Effector memory CD4-positive, alpha-beta T cell (primary cell): ENCODE results near the gene GPN2.

ENCODE experiments used
- DNase-seq, 3 donors: peaks; one replicate each; pipeline ENCODE4 v3.0.0-alpha.2; 2020
- H3K27ac ChIP-seq: 2 replicates; pipeline ENCODE4 v1.7.0; 2013; ENCODE audit warnings: mild to moderate bottlenecking, low read length, moderate library complexity; ENCODE audit not compliant: insufficient read depth, poor library complexity, severe bottlenecking
- H3K27me3 ChIP-seq: replicated peaks from 2 replicates; pipeline ENCODE4 v1.7.0; 2013; ENCODE audit warnings: mild to moderate bottlenecking, low read length; ENCODE audit not compliant: insufficient read depth, control insufficient read depth, poor library complexity, severe bottlenecking
- H3K36me3 ChIP-seq: 2 replicates; pipeline ENCODE4 v1.7.0; 2013; ENCODE audit warnings: mild to moderate bottlenecking, low read length, moderate library complexity; ENCODE audit not compliant: control insufficient read depth, insufficient read depth
- H3K4me1 ChIP-seq: 2 replicates; pipeline ENCODE4 v1.7.0; 2013; ENCODE audit warnings: low read length, mild to moderate bottlenecking; ENCODE audit not compliant: control insufficient read depth, insufficient read depth, poor library complexity, severe bottlenecking
- H3K4me3 ChIP-seq: 2 replicates; pipeline ENCODE4 v1.7.0; 2013; ENCODE audit warnings: low read length, low read depth, mild to moderate bottlenecking; ENCODE audit not compliant: insufficient read depth, poor library complexity, severe bottlenecking
- H3K9me3 ChIP-seq: 2 replicates; pipeline ENCODE4 v1.7.0; 2013; ENCODE audit warnings: mild to moderate bottlenecking, low read length, moderate library complexity; ENCODE audit not compliant: control insufficient read depth
- total RNA-seq, 3 donors: gene quantifications; one replicate each; lab custom pipeline; 2026; lab: John Stamatoyannopoulos, UW

The GPN2 gene
- 39.0 to 54.2 (median 40.3) reads per million in 3 donors for total RNA-seq

- Histone ChIP-seq H3K27ac (peak within 1 kb of the TSS; percentile 80), H3K9me3 (no peaks in the 10 kb centered on the region), H3K4me3 (peak within 1 kb of the TSS; percentile 85), H3K36me3 (peaks cover 48% of the 10 kb centered on the region), H3K27me3 (no peaks in the 10 kb centered on the region), H3K4me1 (peaks cover 13% of the 10 kb centered on the region)
- DNase-seq: peak; percentile 56 to 70 (median 65)
Measured at GRCh38 chr1:26889551-26890466, at the start of gene GPN2. Gene GPN2, minus strand, starts transcription at chr1:26890283. Its CDS starts 187 bp downstream, at chr1:26890096.

- peaks cover 44% of the 10 kb centered on the region for H3K36me3 ChIP-seq
Measured at GRCh38 chr1:26938659-26939025, 48.6 kb upstream of the GPN2 start.

GRCh38 chr1:26938004-26938658 lies 48.0 kb upstream of the GPN2 start:
- no peaks in the 10 kb centered on the region for H3K4me1 ChIP-seq
- no peak for DNase-seq
- no peak overlapping the region for H3K4me3 ChIP-seq
- no peak overlapping the region for H3K27ac ChIP-seq
- no peaks in the 10 kb centered on the region for H3K27me3 ChIP-seq
- H3K9me3 ChIP-seq: no peaks in the 10 kb centered on the region
- H3K36me3 ChIP-seq: peaks cover 39% of the 10 kb centered on the region

More at GRCh38 chr1:26938659-26939025, 48.6 kb upstream of the GPN2 start:
- no peaks in the 10 kb centered on the region for H3K4me1 ChIP-seq
- no peak overlapping the region for H3K4me3 ChIP-seq
- H3K27ac ChIP-seq: no peak overlapping the region
- DNase-seq: no peak
- H3K27me3 ChIP-seq: no peaks in the 10 kb centered on the region
- H3K9me3 ChIP-seq: no peaks in the 10 kb centered on the region

GRCh38 chr1:26936823-26937222 lies 46.7 kb upstream of the GPN2 start:
- Histone ChIP-seq H3K4me3 (no peak overlapping the region), H3K4me1 (no peaks in the 10 kb centered on the region), H3K27me3 (no peaks in the 10 kb centered on the region), H3K36me3 (peaks cover 27% of the 10 kb centered on the region), H3K27ac (no peak overlapping the region), H3K9me3 (no peaks in the 10 kb centered on the region)
- DNase-seq: no peak

GRCh38 chr1:26932531-26932930 lies 42.4 kb upstream of the GPN2 start:
- Histone ChIP-seq H3K4me1 (no peaks in the 10 kb centered on the region), H3K27me3 (no peaks in the 10 kb centered on the region), H3K9me3 (no peaks in the 10 kb centered on the region), H3K4me3 (no peak overlapping the region), H3K27ac (no peak overlapping the region), H3K36me3 (peaks cover 42% of the 10 kb centered on the region)
- DNase-seq: no peak

- Histone ChIP-seq H3K4me3 (no peak overlapping the region), H3K27me3 (no peaks in the 10 kb centered on the region), H3K36me3 (peaks cover 24% of the 10 kb centered on the region), H3K9me3 (no peaks in the 10 kb centered on the region), H3K4me1 (peaks cover 6% of the 10 kb centered on the region), H3K27ac (no peak overlapping the region)
- DNase-seq: no peak
Measured at GRCh38 chr1:26923711-26924110, 33.6 kb upstream of the GPN2 start.

GRCh38 chr1:26922901-26923300 lies 32.8 kb upstream of the GPN2 start:
- no peak overlapping the region for H3K4me3 ChIP-seq
- DNase-seq: no peak
- H3K27ac ChIP-seq: peak overlapping the region; percentile 89

GRCh38 chr1:26922431-26922729 lies 32.3 kb upstream of the GPN2 start:
- no peak for DNase-seq
- peaks cover 15% of the 10 kb centered on the region for H3K36me3 ChIP-seq
- H3K27me3 ChIP-seq: no peaks in the 10 kb centered on the region
- H3K4me1 ChIP-seq: peaks cover 6% of the 10 kb centered on the region
- peak overlapping the region; percentile 89 for H3K27ac ChIP-seq
- no peaks in the 10 kb centered on the region for H3K9me3 ChIP-seq
- H3K4me3 ChIP-seq: peak overlapping the region; percentile 83

More at GRCh38 chr1:26922901-26923300, 32.8 kb upstream of the GPN2 start:
- H3K4me1 ChIP-seq: peaks cover 6% of the 10 kb centered on the region
- no peaks in the 10 kb centered on the region for H3K27me3 ChIP-seq
- peaks cover 20% of the 10 kb centered on the region for H3K36me3 ChIP-seq
- no peaks in the 10 kb centered on the region for H3K9me3 ChIP-seq

GRCh38 chr1:26921540-26922430 lies 31.7 kb upstream of the GPN2 start, which contains the start of gene NUDC:
Gene NUDC, plus strand, starts transcription at chr1:26921743. Its CDS starts 106 bp downstream, at chr1:26921849.
- H3K36me3 ChIP-seq: peaks cover 14% of the 10 kb centered on the region
- H3K27me3 ChIP-seq: no peaks in the 10 kb centered on the region
- H3K4me1 ChIP-seq: peaks cover 6% of the 10 kb centered on the region
- peak within 1 kb of the TSS; percentile 83 for H3K4me3 ChIP-seq
- peak within 1 kb of the TSS; percentile 89 for H3K27ac ChIP-seq
- DNase-seq: peak; percentile 90 to 95 (median 93)
- H3K9me3 ChIP-seq: no peaks in the 10 kb centered on the region
